H1 (cell line): Measurements from ENCODE around the gene VTI1B. TPM values are rescaled to one million over a fixed set of nuclear protein-coding genes. Genes with fewer than 3 reads are reported as not detected.
"Not testable (repeated sequence)": the region's sequence is repeated elsewhere in the genome, so short reads cannot be mapped to it uniquely, and the experiment has no call there.

Experiments
- CTCF ChIA-PET: fragments of 300-600 bp; sonication (Branson Sonifier 250); formaldehyde crosslinking; loops from one replicate; lab custom pipeline; 2021; ENCODE audit not compliant: partially characterized antibody; lab: Charles Lee
- POLR2A ChIA-PET: fragments of 300-600 bp; sonication (Branson Sonifier 250); formaldehyde crosslinking; loops from one replicate; lab custom pipeline; 2021; ENCODE audit warnings: inconsistent platforms; ENCODE audit not compliant: partially characterized antibody; lab: Charles Lee
- DNase-seq, 2 experiments: peaks; one replicate each; pipeline versions ENCODE4 v3.0.0 to v3.0.0-alpha.2; 2010 to 2022; ENCODE audit warnings: low spot score in 2 of 2, low read depth in 1 of 2, mixed read lengths in 1 of 2
- FAIRE-seq: peaks from 2 replicates; lab custom pipeline; 2011; peaks lifted over from hg19 to GRCh38; lab: Jason Lieb, UNC
- H2AFZ ChIP-seq: 2 replicates; pipeline ENCODE4 v1.8.1; 2012; ENCODE audit warnings: low read length, inconsistent platforms
- H2AK5ac ChIP-seq: 2 replicates; pipeline ENCODE4 v1.6.1; 2013; ENCODE audit warnings: low read depth, low read length
- H2BK120ac ChIP-seq: replicated peaks from 2 replicates; pipeline ENCODE3; 2013; ENCODE audit warnings: low read depth, low read length, inconsistent platforms
- H2BK12ac ChIP-seq: 2 replicates; pipeline ENCODE4 v1.6.1; 2013; ENCODE audit warnings: low read depth, low read length
- H2BK15ac ChIP-seq: 2 replicates; pipeline ENCODE4 v1.6.1; 2013; ENCODE audit warnings: low read length
- H2BK20ac ChIP-seq: 2 replicates; pipeline ENCODE4 v1.6.1; 2013; ENCODE audit warnings: low read length
- H2BK5ac ChIP-seq: 2 replicates; pipeline ENCODE4 v1.6.1; 2013; ENCODE audit warnings: low read depth, low read length
- H3K14ac ChIP-seq: 2 replicates; pipeline ENCODE4 v1.6.1; 2013; ENCODE audit warnings: inconsistent platforms; ENCODE audit not compliant: insufficient read length
- H3K18ac ChIP-seq: 2 replicates; pipeline ENCODE4 v1.6.1; 2013; ENCODE audit warnings: low read length; ENCODE audit errors: extremely low read depth
- H3K23ac ChIP-seq: 2 replicates; pipeline ENCODE4 v1.6.1; 2013; ENCODE audit warnings: inconsistent platforms; ENCODE audit not compliant: insufficient read length
- H3K23me2 ChIP-seq: 2 replicates; pipeline ENCODE4 v1.6.1; 2013; ENCODE audit warnings: low read depth, low read length
- H3K27ac ChIP-seq: 2 replicates; pipeline ENCODE4 v1.6.1; 2011; ENCODE audit warnings: low read depth, low read length, inconsistent platforms
- H3K27me3 ChIP-seq, 4 experiments: replicated peaks in 1 of 4; 1 replicate in 1 of 4; 2 replicates in 3 of 4; pipeline versions ENCODE4 v1.6.1 to v1.8.1; 2011 to 2013; ENCODE audit warnings: low read length in 3 of 4, mild to moderate bottlenecking in 3 of 4, inconsistent platforms in 2 of 4, mixed read lengths in 2 of 4, moderate library complexity in 1 of 4; ENCODE audit not compliant: control insufficient read depth in 3 of 4, insufficient read depth in 3 of 4; ENCODE audit errors: extremely low read depth in 1 of 4
- H3K36me3 ChIP-seq, 4 experiments: 2 replicates each; pipeline versions ENCODE4 v1.6.1 to v1.8.1; 2011 to 2013; ENCODE audit warnings: mild to moderate bottlenecking in 4 of 4, low read length in 3 of 4, moderate library complexity in 2 of 4, control low read depth in 1 of 4, inconsistent platforms in 1 of 4; ENCODE audit not compliant: insufficient read depth in 4 of 4, control insufficient read depth in 2 of 4
- H3K4ac ChIP-seq: replicated peaks from 2 replicates; pipeline ENCODE3; 2013; ENCODE audit warnings: low read length, low read depth, mixed read lengths, inconsistent platforms; ENCODE audit not compliant: insufficient read length
- H3K4me1 ChIP-seq, 4 experiments: replicated peaks in 1 of 4; 1 replicate in 1 of 4; 2 replicates in 3 of 4; pipeline versions ENCODE4 v1.6.1 to v1.8.1; 2011 to 2013; ENCODE audit warnings: low read length in 3 of 4, inconsistent platforms in 2 of 4, mixed read lengths in 1 of 4; ENCODE audit not compliant: insufficient read depth in 4 of 4, control insufficient read depth in 3 of 4
- H3K4me2 ChIP-seq, 2 experiments: 2 replicates each; pipeline versions ENCODE4 v1.6.1 to v1.8.1; 2011 to 2013; ENCODE audit warnings: low read depth in 2 of 2, low read length in 2 of 2, control low read depth in 1 of 2, inconsistent platforms in 1 of 2, mild to moderate bottlenecking in 1 of 2; ENCODE audit not compliant: insufficient read depth in 1 of 2
- H3K4me3 ChIP-seq, 4 experiments: fragments of 200-600, 300-600 bp in 1 of 4; sonication (generic), shearing (Covaris generic), sonication (Bioruptor Twin) in 1 of 4; 2 replicates each; pipeline versions ENCODE4 v1.5.1 to v1.8.1; 2011 to 2016; ENCODE audit warnings: low read length in 4 of 4, low read depth in 3 of 4, control low read depth in 2 of 4, inconsistent platforms in 2 of 4, mild to moderate bottlenecking in 2 of 4, mixed read lengths in 1 of 4, moderate library complexity in 1 of 4; ENCODE audit not compliant: insufficient read depth in 2 of 4; ENCODE audit errors: extremely low read depth in 1 of 4
- H3K56ac ChIP-seq: replicated peaks from 2 replicates; pipeline ENCODE3; 2013; ENCODE audit warnings: low read depth, mild to moderate bottlenecking, mixed read lengths, low read length, inconsistent platforms; ENCODE audit not compliant: insufficient read length
- H3K79me1 ChIP-seq: 2 replicates; pipeline ENCODE4 v1.6.1; 2013; ENCODE audit warnings: low read depth, low read length, control low read depth
- H3K79me2 ChIP-seq, 2 experiments: 2 replicates each; pipeline versions ENCODE4 v1.6.1 to v1.8.1; 2012 to 2013; ENCODE audit warnings: low read length in 2 of 2, mild to moderate bottlenecking in 2 of 2, inconsistent platforms in 1 of 2; ENCODE audit not compliant: insufficient read depth in 2 of 2, control insufficient read depth in 1 of 2
- H3K9ac ChIP-seq, 4 experiments: replicated peaks in 1 of 4; 1 replicate in 1 of 4; 2 replicates in 3 of 4; pipeline versions ENCODE4 v1.6.1 to v1.8.1; 2011 to 2013; ENCODE audit warnings: low read depth in 3 of 4, low read length in 3 of 4, control low read depth in 2 of 4, mild to moderate bottlenecking in 2 of 4, moderate library complexity in 2 of 4, inconsistent platforms in 1 of 4; ENCODE audit errors: extremely low read depth in 1 of 4
- H3K9me3 ChIP-seq, 2 experiments: 2 replicates each; pipeline versions ENCODE4 v1.6.1 to v1.8.1; 2012 to 2013; ENCODE audit warnings: mild to moderate bottlenecking in 2 of 2, moderate library complexity in 2 of 2, control low read depth in 1 of 2, inconsistent platforms in 1 of 2, low read depth in 1 of 2, low read length in 1 of 2, mixed read lengths in 1 of 2; ENCODE audit not compliant: insufficient read depth in 2 of 2
- H4K20me1 ChIP-seq, 2 experiments: replicated peaks in 1 of 2; 2 replicates each; pipeline versions ENCODE3 to v1.8.1; 2011 to 2013; ENCODE audit warnings: inconsistent platforms in 2 of 2, low read length in 2 of 2, mild to moderate bottlenecking in 1 of 2; ENCODE audit not compliant: insufficient read depth in 2 of 2, control insufficient read depth in 1 of 2
- H4K5ac ChIP-seq: 2 replicates; pipeline ENCODE4 v1.6.1; 2013; ENCODE audit warnings: low read length, low read depth, mixed read lengths, inconsistent platforms; ENCODE audit not compliant: insufficient read length
- H4K8ac ChIP-seq: 2 replicates; pipeline ENCODE4 v1.8.0; 2013; ENCODE audit warnings: mild to moderate bottlenecking, moderate library complexity, low read length, inconsistent platforms; ENCODE audit not compliant: insufficient read depth; ENCODE audit errors: extremely low read depth
- H4K91ac ChIP-seq: replicated peaks from 2 replicates; pipeline ENCODE3; 2013; ENCODE audit warnings: low read length, mixed read lengths, inconsistent platforms; ENCODE audit not compliant: insufficient read length
- WGBS, 2 experiments: shearing (Covaris generic) in 1 of 2; methylation state at CpG; one replicate each; pipeline versions ENCODE4 v1.1.6 to v1.1.7; 2013 to 2015; ENCODE audit warnings: low lambda C conversion rate in 2 of 2, mixed read lengths in 2 of 2, inconsistent platforms in 1 of 2, low coverage in 1 of 2, missing lambda C conversion rate in 1 of 2; ENCODE audit not compliant: insufficient replicate concordance in 2 of 2, insufficient coverage in 1 of 2, insufficient read length in 1 of 2; ENCODE audit errors: extremely low coverage in 1 of 2, missing lambda C conversion rate in 1 of 2; 5-methylcytosine and 5-hydroxymethylcytosine counted together
- polyA plus RNA-seq, 7 experiments: library from polyadenylated mRNA; depleted of rRNA in 3 of 7; stranded (reverse) in 5 of 7; unstranded in 2 of 7; fragments of >200 nt in 5 of 7; fragments of 200-250 nt in 2 of 7; gene quantifications; 1 replicate in 5 of 7; 2 replicates in 1 of 7; 4 replicates in 1 of 7; pipeline versions ENCODE4 v1.2.1 to v1.2.3, GENCODE V29; 2011 to 2013; ENCODE audit warnings: missing spikeins in 2 of 7, mixed read lengths in 2 of 7
- total RNA-seq: library from RNA; stranded (reverse); fragmentation: NEBNext Ultra II Directional; extraction: Animal tissue kit (Norgen Biotek cat#: 25700); gene quantifications from 2 replicates; pipeline ENCODE4 v1.2.1, GENCODE V29; 2021

Gene VTI1B
- total and polyA plus RNA-seq, 2 of the 8 experiments (the other 6 are each of a cell fraction or from before 2014, with no cell fraction given): 28.1 to 98.7 TPM

DNA sequence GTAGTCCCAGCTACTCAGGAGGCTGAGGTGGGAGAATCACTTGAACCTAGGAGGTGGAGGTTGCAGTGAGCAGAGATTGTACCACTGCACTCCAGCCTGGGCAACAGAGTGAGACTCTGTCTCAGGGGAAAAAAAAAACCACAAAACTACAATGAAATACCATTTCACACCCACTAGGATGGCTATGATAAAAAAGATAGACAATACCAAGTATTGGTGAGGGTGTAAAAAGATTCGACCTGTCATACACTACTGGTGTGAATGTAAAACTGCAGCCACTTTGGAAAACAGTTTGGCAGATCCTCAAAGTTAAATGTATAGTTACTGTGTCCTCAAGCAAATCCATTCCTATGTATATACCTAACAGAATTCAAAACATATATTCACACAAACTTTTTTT lies 48.3 kb downstream of the VTI1B start:
- CTCF ChIA-PET: interaction anchor here (2.4 kb wide), 1 partner anchor 99 kb away, joined by 4 read pairs; no protein-coding TSS in a partner anchor
- H3K36me3 ChIP-seq, DNase-seq, H2BK120ac ChIP-seq, H3K14ac ChIP-seq, H2AFZ ChIP-seq, H3K4ac ChIP-seq, H4K20me1 ChIP-seq, H2AK5ac ChIP-seq, H2BK15ac ChIP-seq, H3K18ac ChIP-seq, H2BK12ac ChIP-seq, H3K4me3 ChIP-seq, H3K23ac ChIP-seq, H3K4me2 ChIP-seq, H3K79me2 ChIP-seq, H3K4me1 ChIP-seq, H3K9me3 ChIP-seq, FAIRE-seq, H3K79me1 ChIP-seq, H3K27ac ChIP-seq, POLR2A ChIA-PET, H4K8ac ChIP-seq, H4K91ac ChIP-seq, H3K9ac ChIP-seq, H3K27me3 ChIP-seq, H2BK20ac ChIP-seq, H2BK5ac ChIP-seq, H4K5ac ChIP-seq, H3K23me2 ChIP-seq, H3K56ac ChIP-seq: not testable (repeated sequence)
- WGBS, 2 experiments: 92% methylated on average over 1 of the region's 1 CpG; no CpG with 5 or more reads in 1 of the 2 experiments
